Measurements from ENCODE around the gene G0S2. TPM values are rescaled to one million over a fixed set of nuclear protein-coding genes. Genes with fewer than 3 reads are reported as not detected.

G0S2 gene
- total and polyA plus RNA-seq, 2 of the 8 experiments (the other 6 are each of a cell fraction or from before 2014, with no cell fraction given), result 1.0 to 1.7 TPM

DNA sequence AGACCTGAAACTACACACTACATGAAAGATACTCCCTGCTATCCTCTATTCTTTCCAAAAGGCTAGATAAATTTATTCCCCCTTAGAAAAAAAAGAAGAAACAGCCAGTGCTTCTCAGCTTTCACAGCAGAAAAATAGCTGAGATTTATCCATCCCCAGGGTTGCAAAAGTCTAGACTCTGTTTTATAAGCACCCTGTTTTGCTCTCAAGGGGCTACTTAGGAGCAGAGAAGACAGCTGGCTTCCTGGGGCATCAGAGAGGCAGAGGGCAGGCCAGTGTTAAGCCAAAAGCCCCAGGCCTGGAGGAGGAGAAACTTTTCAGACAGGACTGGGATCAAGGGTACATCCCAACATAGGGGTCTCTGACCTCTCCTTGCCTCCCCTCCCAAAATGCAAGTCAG is 26.9 kb upstream of the G0S2 start:
- Histone ChIP-seq H3K23ac (ENCODE audit: insufficient read length) (no peak overlapping the region), H3K56ac (replicated peaks; ENCODE audit: insufficient read length, low read depth, low read length) (no peak overlapping the region), H3K27ac (ENCODE audit: low read depth, low read length) (no peak overlapping the region), H2BK20ac (ENCODE audit: low read length) (no peak overlapping the region), H2AFZ (ENCODE audit: low read length) (no peak overlapping the region), H3K4me1 (replicated peaks in 1 of 4; ENCODE audit: control insufficient read depth in 3 of 4, insufficient read depth in 4 of 4, low read length in 3 of 4) (peaks cover 0 to 10% (median 8%) of the 10 kb centered on the region in 4 experiments; a peak in 4 of 7 replicates), H2BK120ac (replicated peaks; ENCODE audit: low read depth, low read length) (no peak overlapping the region), H4K8ac (ENCODE audit: extremely low read depth, insufficient read depth, low read length) (no peak overlapping the region), H2BK12ac (ENCODE audit: low read depth, low read length) (no peak overlapping the region), H3K9ac (replicated peaks in 1 of 4; ENCODE audit: extremely low read depth in 1 of 4, low read depth in 3 of 4, low read length in 3 of 4) (no peak overlapping the region), H3K79me2 (ENCODE audit: control insufficient read depth in 1 of 2, insufficient read depth in 2 of 2, low read length in 2 of 2) (no peaks in the 10 kb centered on the region), H3K36me3 (ENCODE audit: control insufficient read depth in 2 of 4, insufficient read depth in 4 of 4, low read length in 3 of 4) (no peaks in the 10 kb centered on the region), H2BK5ac (ENCODE audit: low read depth, low read length) (no peak overlapping the region), H4K20me1 (replicated peaks in 1 of 2; ENCODE audit: control insufficient read depth in 1 of 2, insufficient read depth in 2 of 2, low read length in 2 of 2) (no peaks in the 10 kb centered on the region), H3K23me2 (ENCODE audit: low read depth, low read length) (no peaks in the 10 kb centered on the region), H3K4ac (replicated peaks; ENCODE audit: insufficient read length, low read depth, low read length) (no peak overlapping the region), H2AK5ac (ENCODE audit: low read depth, low read length) (no peak overlapping the region), H3K9me3 (ENCODE audit: insufficient read depth in 2 of 2, low read depth in 1 of 2, low read length in 1 of 2) (no peaks in the 10 kb centered on the region), H3K4me2 (ENCODE audit: insufficient read depth in 1 of 2, low read depth in 2 of 2, low read length in 2 of 2) (no peak overlapping the region), H3K14ac (ENCODE audit: insufficient read length) (no peak overlapping the region), H3K18ac (ENCODE audit: extremely low read depth, low read length) (no peak overlapping the region), H2BK15ac (ENCODE audit: low read length) (no peak overlapping the region), H3K4me3 (ENCODE audit: extremely low read depth in 1 of 4, insufficient read depth in 2 of 4, low read depth in 3 of 4, low read length in 4 of 4) (no peak overlapping the region), H4K91ac (replicated peaks; ENCODE audit: insufficient read length, low read length) (no peak overlapping the region), H3K27me3 (replicated peaks in 1 of 4; ENCODE audit: control insufficient read depth in 3 of 4, extremely low read depth in 1 of 4, insufficient read depth in 3 of 4, low read length in 3 of 4) (no peaks in the 10 kb centered on the region), H4K5ac (ENCODE audit: insufficient read length, low read depth, low read length) (no peak overlapping the region), H3K79me1 (ENCODE audit: low read depth, low read length) (no peaks in the 10 kb centered on the region)
- FAIRE-seq (no peak), DNase-seq (ENCODE audit: low read depth in 1 of 2, low spot score in 2 of 2) (no peak)
- ChIA-PET CTCF (ENCODE audit: partially characterized antibody) (interaction anchor here (1.3 to 1.9 kb wide), 4 partner anchors 31 to 76 kb away, joined by 3 to 5 read pairs (median 5); no protein-coding TSS in a partner anchor), POLR2A (ENCODE audit: partially characterized antibody) (no interaction called here)
- TF ChIP-seq CREB1 (IDR thresholded peaks at IDR 0.05), result no peak
- no peak for TF ChIP-seq EGR1 (IDR thresholded peaks at IDR 0.05; ENCODE audit: borderline replicate concordance, low read depth, low read length)
- no peak for TF ChIP-seq KDM4A (IDR thresholded peaks at IDR 0.05; ENCODE audit: low read depth, low read length, severe bottlenecking)
- no peak for TF ChIP-seq ASH2L (IDR thresholded peaks at IDR 0.05; ENCODE audit: low read length)
- no peak for TF ChIP-seq ATF2 (IDR thresholded peaks at IDR 0.05; ENCODE audit: low read length)
- no peak for TF ChIP-seq EP300 (IDR thresholded peaks at IDR 0.05; ENCODE audit: borderline replicate concordance in 1 of 2, low read depth in 2 of 2, low read length in 2 of 2)
- no peak for TF ChIP-seq TCF12 (IDR thresholded peaks at IDR 0.05; ENCODE audit: low read depth, low read length)
- no peak for TF ChIP-seq KDM5A (IDR thresholded peaks at IDR 0.05; ENCODE audit: low read length)
- no peak for TF ChIP-seq RFX5 (IDR thresholded peaks at IDR 0.05; ENCODE audit: borderline replicate concordance, low read depth, low read length)
- TF ChIP-seq HDAC6 (IDR thresholded peaks at IDR 0.05; ENCODE audit: low read depth, low read length), result no peak
- TF ChIP-seq SP2 (IDR thresholded peaks at IDR 0.05; ENCODE audit: low read length), result no peak
- TF ChIP-seq RAD21 (IDR thresholded peaks at IDR 0.05 in 1 of 2, conservative IDR thresholded peaks at IDR 0.05 in 1 of 2; ENCODE audit: low read depth in 2 of 2, low read length in 2 of 2), result no peak
- TF ChIP-seq, protein P1, sequence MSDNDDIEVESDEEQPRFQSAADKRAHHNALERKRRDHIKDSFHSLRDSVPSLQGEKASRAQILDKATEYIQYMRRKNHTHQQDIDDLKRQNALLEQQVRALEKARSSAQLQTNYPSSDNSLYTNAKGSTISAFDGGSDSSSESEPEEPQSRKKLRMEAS (IDR thresholded peaks at IDR 0.05), result no peak
- no peak for TF ChIP-seq BACH1 (IDR thresholded peaks at IDR 0.05; ENCODE audit: low read length)

Measured in H1 (cell line).